ENCODE results near the gene FBN2.

DNA sequence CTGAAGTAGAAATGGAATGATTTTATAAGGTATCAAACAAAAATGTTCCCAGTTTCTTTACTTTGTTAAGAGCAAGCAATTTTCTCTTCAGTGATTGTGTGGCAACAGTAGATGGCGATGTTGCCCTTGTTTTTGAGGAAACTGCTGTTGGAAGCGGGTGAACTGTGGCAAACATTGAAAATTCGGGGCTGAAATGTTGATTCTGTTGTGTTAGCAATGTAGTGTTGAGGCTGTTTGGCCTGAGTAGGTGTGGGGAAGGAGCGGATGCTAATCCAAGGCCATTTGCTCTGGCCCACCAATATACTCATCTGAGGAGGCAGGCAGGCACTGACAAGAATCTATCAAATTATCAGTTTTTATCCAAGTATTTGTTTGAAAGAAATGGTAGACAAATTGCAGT lies 324.7 kb downstream of the FBN2 start:
- TF ChIP-seq CTCF (conservative IDR thresholded peaks at IDR 0.05 in 1 of 2, IDR thresholded peaks at IDR 0.05 in 1 of 2; ENCODE audit: low read depth in 1 of 2, low read length in 2 of 2) (peak; percentile 81 to 83), EZH2 (IDR thresholded peaks at IDR 0.05; ENCODE audit: low read length, missing control alignments) (no peak)

Measured in fibroblast of lung (primary cell).